ENCODE results near the gene RAB12.

DNA sequence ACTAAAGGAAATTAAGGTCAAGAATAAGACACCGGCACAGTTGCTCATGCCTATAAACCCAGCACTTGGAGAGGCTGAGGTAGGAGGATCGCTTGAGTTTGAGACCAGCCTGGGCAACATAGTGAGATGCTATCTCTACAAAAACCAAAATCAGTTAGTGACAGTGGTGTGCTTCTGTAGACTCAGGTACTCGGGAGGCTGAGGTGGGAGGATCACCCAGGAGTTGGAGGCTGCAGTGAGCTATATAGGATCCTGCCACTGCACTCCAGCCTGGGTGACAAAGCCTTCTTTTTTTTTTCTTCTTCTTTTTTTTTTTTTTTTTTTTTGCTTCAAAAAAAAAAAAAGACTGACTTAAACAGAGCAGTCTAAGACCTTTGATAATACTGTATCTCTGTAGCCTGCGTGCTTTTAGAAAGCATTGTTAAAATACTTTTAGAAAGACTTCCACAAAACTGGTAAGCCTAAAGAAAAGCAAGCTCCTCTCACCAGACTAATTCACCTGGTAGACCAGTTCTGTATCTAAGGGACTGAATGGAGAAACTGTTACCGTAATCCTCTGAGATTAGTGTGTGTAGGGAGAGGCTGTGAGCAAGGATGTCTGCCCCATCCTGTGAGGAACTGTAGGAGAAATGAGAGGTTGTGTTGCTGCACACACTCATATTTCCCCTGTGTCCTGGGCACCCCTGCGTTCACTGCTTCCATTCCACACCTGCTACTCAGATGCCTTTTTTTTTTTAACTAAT is 10.8 kb downstream of the RAB12 start:
- TF ChIP-seq, protein P1, sequence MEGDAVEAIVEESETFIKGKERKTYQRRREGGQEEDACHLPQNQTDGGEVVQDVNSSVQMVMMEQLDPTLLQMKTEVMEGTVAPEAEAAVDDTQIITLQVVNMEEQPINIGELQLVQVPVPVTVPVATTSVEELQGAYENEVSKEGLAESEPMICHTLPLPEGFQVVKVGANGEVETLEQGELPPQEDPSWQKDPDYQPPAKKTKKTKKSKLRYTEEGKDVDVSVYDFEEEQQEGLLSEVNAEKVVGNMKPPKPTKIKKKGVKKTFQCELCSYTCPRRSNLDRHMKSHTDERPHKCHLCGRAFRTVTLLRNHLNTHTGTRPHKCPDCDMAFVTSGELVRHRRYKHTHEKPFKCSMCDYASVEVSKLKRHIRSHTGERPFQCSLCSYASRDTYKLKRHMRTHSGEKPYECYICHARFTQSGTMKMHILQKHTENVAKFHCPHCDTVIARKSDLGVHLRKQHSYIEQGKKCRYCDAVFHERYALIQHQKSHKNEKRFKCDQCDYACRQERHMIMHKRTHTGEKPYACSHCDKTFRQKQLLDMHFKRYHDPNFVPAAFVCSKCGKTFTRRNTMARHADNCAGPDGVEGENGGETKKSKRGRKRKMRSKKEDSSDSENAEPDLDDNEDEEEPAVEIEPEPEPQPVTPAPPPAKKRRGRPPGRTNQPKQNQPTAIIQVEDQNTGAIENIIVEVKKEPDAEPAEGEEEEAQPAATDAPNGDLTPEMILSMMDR (tag by site-specific recombination; IDR thresholded peaks at IDR 0.05): no peak
- no peak for TF ChIP-seq ZBTB17 (tag by site-specific recombination; IDR thresholded peaks at IDR 0.05)
- TF ChIP-seq ZNF792 (tag by site-specific recombination; IDR thresholded peaks at IDR 0.05): no peak
- TF ChIP-seq GLIS1 (tag by site-specific recombination; IDR thresholded peaks at IDR 0.05): no peak
- TF ChIP-seq REPIN1 (tag by site-specific recombination; IDR thresholded peaks at IDR 0.05; ENCODE audit: low read depth): no peak
- TF ChIP-seq, protein P2, sequence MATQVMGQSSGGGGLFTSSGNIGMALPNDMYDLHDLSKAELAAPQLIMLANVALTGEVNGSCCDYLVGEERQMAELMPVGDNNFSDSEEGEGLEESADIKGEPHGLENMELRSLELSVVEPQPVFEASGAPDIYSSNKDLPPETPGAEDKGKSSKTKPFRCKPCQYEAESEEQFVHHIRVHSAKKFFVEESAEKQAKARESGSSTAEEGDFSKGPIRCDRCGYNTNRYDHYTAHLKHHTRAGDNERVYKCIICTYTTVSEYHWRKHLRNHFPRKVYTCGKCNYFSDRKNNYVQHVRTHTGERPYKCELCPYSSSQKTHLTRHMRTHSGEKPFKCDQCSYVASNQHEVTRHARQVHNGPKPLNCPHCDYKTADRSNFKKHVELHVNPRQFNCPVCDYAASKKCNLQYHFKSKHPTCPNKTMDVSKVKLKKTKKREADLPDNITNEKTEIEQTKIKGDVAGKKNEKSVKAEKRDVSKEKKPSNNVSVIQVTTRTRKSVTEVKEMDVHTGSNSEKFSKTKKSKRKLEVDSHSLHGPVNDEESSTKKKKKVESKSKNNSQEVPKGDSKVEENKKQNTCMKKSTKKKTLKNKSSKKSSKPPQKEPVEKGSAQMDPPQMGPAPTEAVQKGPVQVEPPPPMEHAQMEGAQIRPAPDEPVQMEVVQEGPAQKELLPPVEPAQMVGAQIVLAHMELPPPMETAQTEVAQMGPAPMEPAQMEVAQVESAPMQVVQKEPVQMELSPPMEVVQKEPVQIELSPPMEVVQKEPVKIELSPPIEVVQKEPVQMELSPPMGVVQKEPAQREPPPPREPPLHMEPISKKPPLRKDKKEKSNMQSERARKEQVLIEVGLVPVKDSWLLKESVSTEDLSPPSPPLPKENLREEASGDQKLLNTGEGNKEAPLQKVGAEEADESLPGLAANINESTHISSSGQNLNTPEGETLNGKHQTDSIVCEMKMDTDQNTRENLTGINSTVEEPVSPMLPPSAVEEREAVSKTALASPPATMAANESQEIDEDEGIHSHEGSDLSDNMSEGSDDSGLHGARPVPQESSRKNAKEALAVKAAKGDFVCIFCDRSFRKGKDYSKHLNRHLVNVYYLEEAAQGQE (tag by site-specific recombination; IDR thresholded peaks at IDR 0.05): no peak
- no peak for TF ChIP-seq ZNF423 (tag by site-specific recombination; IDR thresholded peaks at IDR 0.05)
- TF ChIP-seq ZNF24 (tag by site-specific recombination; IDR thresholded peaks at IDR 0.05): no peak
- no peak for TF ChIP-seq TRIM28 (IDR thresholded peaks at IDR 0.05; ENCODE audit: borderline replicate concordance, low read length)
- TF ChIP-seq ZBTB21 (tag by site-specific recombination; IDR thresholded peaks at IDR 0.05): no peak
